Activated T-cell treated with anti-CD3 and anti-CD28 coated beads, Interleukin-2, amount 50 U/mL, for 72 hours (primary cell): ENCODE data around the gene SLC16A3. TPM values are rescaled to one million over a fixed set of nuclear protein-coding genes. Genes with fewer than 3 reads are reported as not detected.

ENCODE experiments used
- total RNA-seq, 2 donors: library from RNA; stranded (reverse); gene quantifications; one replicate each; pipeline ENCODE4 v1.2.3, GENCODE V29; 2022

The SLC16A3 gene
- total RNA-seq, 2 donors from 2014 or later, result 42.8 to 74.5 TPM

Other genes starting within 250 kb of the SLC16A3 start
- 10 to 100 TPM; 32.2 to 44.0 TPM for gene CENPX, start 206.2 kb upstream of the SLC16A3 start, total RNA-seq
- gene LRRC45, start 205.7 kb upstream of the SLC16A3 start, total RNA-seq, result 10 to 100 TPM; 11.8 to 15.4 TPM
- gene RAC3, start 197.4 kb upstream of the SLC16A3 start, total RNA-seq, result 10 to 100 TPM in 1 of 2 donors, 1 to 10 TPM in 1; 8.5 to 13.1 TPM
- gene DCXR, start 191.3 kb upstream of the SLC16A3 start, total RNA-seq, result 100 to 1,000 TPM; 114 to 125 TPM
- 10 to 100 TPM; 31.0 to 42.2 TPM for gene RFNG, start 177.2 kb upstream of the SLC16A3 start, total RNA-seq
- gene GPS1, start 177.1 kb upstream of the SLC16A3 start, total RNA-seq, result 10 to 100 TPM; 55.1 to 73.5 TPM
- 100 to 1,000 TPM; 109 to 121 TPM for gene DUS1L, start 163.2 kb upstream of the SLC16A3 start, total RNA-seq
- 10 to 100 TPM; 90.5 to 91.2 TPM for gene FASN, start 130.8 kb upstream of the SLC16A3 start, total RNA-seq
- 10 to 100 TPM; 76.9 to 78.8 TPM for gene CCDC57, start 16.2 kb upstream of the SLC16A3 start, total RNA-seq
- gene CSNK1D, start 44.7 kb downstream of the SLC16A3 start, total RNA-seq, result 100 to 1,000 TPM; 166 to 170 TPM
- 1,000 to 10,000 TPM in 1 of 2 donors, 100 to 1,000 TPM in 1; 845 to 1,007 TPM for gene CD7, start 88.6 kb downstream of the SLC16A3 start, total RNA-seq
- gene SECTM1, start 104.7 kb downstream of the SLC16A3 start, total RNA-seq, result 10 to 100 TPM in 1 of 2 donors, 1 to 10 TPM in 1; 3.3 to 12.6 TPM
- under 1 TPM in 1 of 2 donors, not detected in 1; 0.17 TPM for gene TEX19, start 130.2 kb downstream of the SLC16A3 start, total RNA-seq
- gene UTS2R, start 142.7 kb downstream of the SLC16A3 start, total RNA-seq, result under 1 TPM in 1 of 2 donors, not detected in 1; 0.46 TPM
- gene HEXD, start 189.3 kb downstream of the SLC16A3 start, total RNA-seq, result 10 to 100 TPM; 26.4 to 26.7 TPM
- 10 to 100 TPM; 17.2 to 17.7 TPM for gene OGFOD3, start 189.5 kb downstream of the SLC16A3 start, total RNA-seq
- 100 to 1,000 TPM; 256 to 300 TPM for gene CYBC1, start 221.7 kb downstream of the SLC16A3 start, total RNA-seq
- 100 to 1,000 TPM in 1 of 2 donors, 10 to 100 TPM in 1; 90.4 to 120 TPM for gene NARF, start 229.7 kb downstream of the SLC16A3 start, total RNA-seq